ENCODE results near the gene PCBD1.
A peak's percentile ranks its signal among the peaks of the same experiment; 100 is the strongest.

The PCBD1 gene

DNA sequence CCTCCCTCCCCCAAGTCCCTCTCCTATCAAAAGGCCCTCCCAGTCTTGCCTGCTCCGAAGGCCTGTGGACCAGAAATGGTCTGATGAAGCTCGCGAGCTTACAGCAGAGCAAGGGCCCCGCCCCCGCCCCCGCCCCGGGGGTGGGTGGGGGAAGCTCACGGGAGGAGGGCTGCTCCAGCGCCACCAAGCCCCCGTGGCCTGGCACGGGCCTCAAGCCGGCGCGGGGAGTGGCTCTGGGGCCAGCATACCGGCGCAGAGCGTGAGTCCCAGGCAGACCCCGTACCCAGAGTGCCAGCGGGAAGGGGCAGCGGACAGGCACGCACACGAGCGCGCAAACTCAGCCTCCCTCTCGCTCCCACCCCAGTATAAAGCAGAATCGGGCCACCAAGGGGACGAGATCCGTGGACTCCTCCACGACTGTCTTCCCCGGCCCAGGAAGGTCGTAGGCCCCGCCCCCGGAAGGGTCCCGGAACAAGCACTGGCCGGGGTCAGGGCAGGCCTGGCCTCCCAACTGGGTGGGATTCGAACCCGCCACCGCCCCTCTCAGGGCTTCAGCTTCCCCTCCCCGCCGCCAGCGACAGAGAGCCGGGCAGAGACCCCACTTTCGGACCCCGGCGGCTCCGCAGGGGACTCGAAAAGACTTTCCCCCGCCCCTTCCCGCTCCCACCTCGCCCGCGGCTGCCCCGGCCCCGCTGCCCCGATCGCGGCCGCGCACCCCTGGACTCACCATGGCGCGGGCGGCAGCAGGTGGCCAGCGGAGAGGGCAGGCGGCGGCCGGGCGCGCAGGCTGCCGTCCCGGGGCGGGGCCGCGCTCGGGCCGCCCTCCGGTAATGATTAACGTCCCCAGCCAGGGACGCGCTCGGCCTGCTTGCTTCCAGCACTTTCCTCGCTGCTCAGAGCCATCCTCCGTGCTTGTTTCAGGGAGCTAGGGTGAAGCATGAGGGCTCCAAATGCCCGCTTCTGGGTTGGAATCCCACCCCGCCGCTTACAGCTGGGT lies at the start of gene PCBD1:
Gene PCBD1, minus strand, starts transcription at position 762 of the 997 bp plus-strand sequence. Its CDS starts 32 bp downstream, at position 730.
- H3K9me3 ChIP-seq (ENCODE audit: control insufficient read depth in 2 of 2, low read length in 2 of 2), result no peaks in the 10 kb centered on the region
- H3K9ac ChIP-seq (ENCODE audit: low read depth in 1 of 2, low read length in 2 of 2), result peak within 1 kb of the TSS; percentile 76 to 79
- peak within 1 kb of the TSS; percentile 80 to 85 for H3K27ac ChIP-seq (ENCODE audit: low read depth in 2 of 2, low read length in 2 of 2)
- H3K4me1 ChIP-seq (ENCODE audit: control insufficient read depth in 2 of 2, insufficient read depth in 2 of 2, low read length in 2 of 2), result peaks cover 9 to 10% of the 10 kb centered on the region in 2 donors
- H3K4me3 ChIP-seq (ENCODE audit: low read length in 2 of 2), result peak within 1 kb of the TSS; percentile 85 to 86
- peaks cover 16 to 21% of the 10 kb centered on the region in 2 donors for H3K36me3 ChIP-seq (ENCODE audit: control insufficient read depth in 2 of 2, insufficient read depth in 2 of 2, low read length in 2 of 2)
- H3K27me3 ChIP-seq (ENCODE audit: control insufficient read depth in 2 of 2, insufficient read depth in 2 of 2, low read length in 2 of 2), result no peaks in the 10 kb centered on the region

DNA sequence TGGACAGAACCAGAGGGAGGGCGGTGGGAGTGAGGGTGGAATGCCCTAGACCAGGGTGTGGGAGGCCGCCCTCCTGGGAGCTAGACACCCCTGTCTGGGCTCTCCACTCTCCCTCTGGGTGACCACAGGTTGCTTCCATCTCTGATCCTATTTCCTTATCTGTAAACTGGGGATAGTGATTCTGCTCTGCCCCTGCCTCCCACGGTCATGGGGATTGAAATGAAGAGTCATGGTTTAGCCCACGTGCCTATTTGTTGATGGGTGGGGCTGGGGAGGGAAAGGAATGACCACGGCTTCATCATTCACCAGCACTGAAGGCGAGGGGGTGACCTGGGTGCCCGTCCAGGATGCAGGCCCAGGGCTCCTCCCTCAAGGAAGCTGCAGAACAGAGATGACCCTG lies 49.3 kb upstream of the PCBD1 start:
- no peak overlapping the region for H3K4me3 ChIP-seq (ENCODE audit: low read length in 2 of 2)
- H3K9ac ChIP-seq (ENCODE audit: low read depth in 1 of 2, low read length in 2 of 2), result no peak overlapping the region
- no peak overlapping the region for H3K27ac ChIP-seq (ENCODE audit: low read depth in 2 of 2, low read length in 2 of 2)
- H3K27me3 ChIP-seq (ENCODE audit: control insufficient read depth in 2 of 2, insufficient read depth in 2 of 2, low read length in 2 of 2), result no peaks in the 10 kb centered on the region
- H3K36me3 ChIP-seq (ENCODE audit: control insufficient read depth in 2 of 2, insufficient read depth in 2 of 2, low read length in 2 of 2), result no peaks in the 10 kb centered on the region
- H3K9me3 ChIP-seq (ENCODE audit: control insufficient read depth in 2 of 2, low read length in 2 of 2), result no peaks in the 10 kb centered on the region
- H3K4me1 ChIP-seq (ENCODE audit: control insufficient read depth in 2 of 2, insufficient read depth in 2 of 2, low read length in 2 of 2), result no peaks in the 10 kb centered on the region

DNA sequence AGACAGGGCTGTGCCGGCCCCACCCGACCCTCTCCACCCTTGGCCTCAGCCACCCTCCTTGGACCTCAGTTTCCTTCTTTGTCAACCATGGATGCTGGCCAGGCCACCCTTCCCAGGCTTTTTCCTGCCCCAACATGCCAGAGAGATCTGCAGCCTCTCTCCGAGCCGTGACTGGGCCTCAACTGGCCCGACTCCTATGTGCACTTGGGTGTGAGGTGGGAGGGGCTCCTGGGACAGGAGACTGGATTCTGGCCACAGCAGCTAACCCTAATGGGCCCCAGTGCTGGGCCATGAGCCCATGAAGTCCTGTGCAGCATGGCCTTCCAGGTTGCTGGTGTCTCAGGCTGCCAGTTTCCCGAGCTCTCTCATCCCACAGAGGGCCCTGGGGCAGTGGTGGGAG lies 47.7 kb upstream of the PCBD1 start:
- Histone ChIP-seq H3K27me3 (ENCODE audit: control insufficient read depth in 2 of 2, insufficient read depth in 2 of 2, low read length in 2 of 2) (peaks cover 0 to 2% of the 10 kb centered on the region in 2 donors), H3K27ac (ENCODE audit: low read depth in 2 of 2, low read length in 2 of 2) (no peak overlapping the region), H3K36me3 (ENCODE audit: control insufficient read depth in 2 of 2, insufficient read depth in 2 of 2, low read length in 2 of 2) (no peaks in the 10 kb centered on the region), H3K9me3 (ENCODE audit: control insufficient read depth in 2 of 2, low read length in 2 of 2) (no peaks in the 10 kb centered on the region), H3K9ac (ENCODE audit: low read depth in 1 of 2, low read length in 2 of 2) (no peak overlapping the region), H3K4me1 (ENCODE audit: control insufficient read depth in 2 of 2, insufficient read depth in 2 of 2, low read length in 2 of 2) (no peaks in the 10 kb centered on the region), H3K4me3 (ENCODE audit: low read length in 2 of 2) (no peak overlapping the region)

DNA sequence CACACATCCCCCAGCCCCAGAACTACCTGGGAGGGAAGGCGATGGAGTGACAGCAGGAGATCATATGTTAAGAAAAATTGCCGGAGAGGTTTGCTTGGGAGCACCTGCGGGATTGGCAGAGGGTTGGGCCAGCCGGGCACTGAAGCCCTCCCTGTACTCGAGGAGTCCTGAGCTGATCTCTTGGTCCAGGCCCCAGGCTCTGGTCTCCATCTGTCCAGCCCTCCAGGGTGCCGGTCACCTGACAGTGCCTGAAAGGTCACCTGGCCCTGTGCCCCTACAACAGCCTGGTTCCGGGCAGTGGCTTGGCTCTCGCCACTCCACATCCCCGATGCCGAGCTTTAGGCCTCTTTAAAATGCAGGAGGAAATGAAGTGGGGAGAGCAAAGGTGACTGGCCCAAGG lies 47.3 kb upstream of the PCBD1 start:
- no peak overlapping the region for H3K4me3 ChIP-seq (ENCODE audit: low read length in 2 of 2)
- no peaks in the 10 kb centered on the region for H3K4me1 ChIP-seq (ENCODE audit: control insufficient read depth in 2 of 2, insufficient read depth in 2 of 2, low read length in 2 of 2)
- no peak overlapping the region for H3K27ac ChIP-seq (ENCODE audit: low read depth in 2 of 2, low read length in 2 of 2)
- H3K27me3 ChIP-seq (ENCODE audit: control insufficient read depth in 2 of 2, insufficient read depth in 2 of 2, low read length in 2 of 2), result peaks cover under 1 to 4% of the 10 kb centered on the region in 2 donors
- H3K36me3 ChIP-seq (ENCODE audit: control insufficient read depth in 2 of 2, insufficient read depth in 2 of 2, low read length in 2 of 2), result no peaks in the 10 kb centered on the region
- H3K9me3 ChIP-seq (ENCODE audit: control insufficient read depth in 2 of 2, low read length in 2 of 2), result no peaks in the 10 kb centered on the region
- H3K9ac ChIP-seq (ENCODE audit: low read depth in 1 of 2, low read length in 2 of 2), result no peak overlapping the region

DNA sequence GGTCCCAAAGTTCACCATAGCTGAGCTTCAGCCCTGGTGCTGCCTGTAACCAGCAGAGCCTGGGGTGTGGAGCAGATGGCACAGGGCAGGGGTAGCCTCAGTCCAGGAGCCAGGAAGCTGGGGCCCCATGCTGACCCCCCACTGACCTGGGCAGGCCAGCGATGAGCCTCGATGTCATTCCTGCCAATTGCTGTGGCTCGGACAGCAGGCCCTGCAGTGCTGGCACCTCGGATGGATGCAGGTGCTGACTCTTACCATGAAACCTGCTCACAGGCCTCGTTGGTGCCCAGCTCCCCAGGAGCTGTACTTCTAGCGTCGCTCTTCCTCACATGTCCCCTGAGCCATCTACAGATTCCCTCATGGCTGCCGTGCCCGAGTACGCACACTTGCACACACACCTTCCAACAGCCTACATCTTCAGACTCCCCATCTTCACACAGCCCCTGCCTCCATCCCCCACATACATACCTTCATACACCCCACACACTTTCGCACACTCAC lies 46.8 kb upstream of the PCBD1 start:
- H3K4me1 ChIP-seq (ENCODE audit: control insufficient read depth in 2 of 2, insufficient read depth in 2 of 2, low read length in 2 of 2), result no peaks in the 10 kb centered on the region
- no peak overlapping the region for H3K27ac ChIP-seq (ENCODE audit: low read depth in 2 of 2, low read length in 2 of 2)
- H3K9me3 ChIP-seq (ENCODE audit: control insufficient read depth in 2 of 2, low read length in 2 of 2), result no peaks in the 10 kb centered on the region
- no peak overlapping the region for H3K4me3 ChIP-seq (ENCODE audit: low read length in 2 of 2)
- peaks cover 4 to 6% of the 10 kb centered on the region in 2 donors for H3K27me3 ChIP-seq (ENCODE audit: control insufficient read depth in 2 of 2, insufficient read depth in 2 of 2, low read length in 2 of 2)
- H3K36me3 ChIP-seq (ENCODE audit: control insufficient read depth in 2 of 2, insufficient read depth in 2 of 2, low read length in 2 of 2), result no peaks in the 10 kb centered on the region
- no peak overlapping the region for H3K9ac ChIP-seq (ENCODE audit: low read depth in 1 of 2, low read length in 2 of 2)

DNA sequence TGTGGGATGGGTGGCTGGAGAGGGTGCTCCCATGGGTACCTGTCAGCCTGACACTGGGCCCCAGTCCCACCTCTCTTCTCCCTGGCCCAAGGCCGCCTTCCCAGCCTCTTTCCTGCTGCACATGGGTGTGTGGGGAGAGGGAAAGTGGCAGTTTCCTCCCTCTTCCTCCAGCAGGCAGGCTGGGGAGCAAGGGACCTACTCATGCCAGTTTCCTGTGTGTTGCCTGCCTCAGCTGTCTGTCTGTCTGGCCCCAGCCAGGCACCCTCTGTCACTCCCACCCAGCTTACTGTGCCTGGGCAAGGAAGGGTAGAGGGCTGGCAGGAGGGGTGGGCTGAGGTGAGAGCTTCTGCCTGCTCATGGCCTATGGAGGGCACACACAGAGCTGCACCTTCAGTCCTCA lies 46.3 kb upstream of the PCBD1 start:
- H3K27me3 ChIP-seq (ENCODE audit: control insufficient read depth in 2 of 2, insufficient read depth in 2 of 2, low read length in 2 of 2), result peaks cover 4 to 8% of the 10 kb centered on the region in 2 donors

DNA sequence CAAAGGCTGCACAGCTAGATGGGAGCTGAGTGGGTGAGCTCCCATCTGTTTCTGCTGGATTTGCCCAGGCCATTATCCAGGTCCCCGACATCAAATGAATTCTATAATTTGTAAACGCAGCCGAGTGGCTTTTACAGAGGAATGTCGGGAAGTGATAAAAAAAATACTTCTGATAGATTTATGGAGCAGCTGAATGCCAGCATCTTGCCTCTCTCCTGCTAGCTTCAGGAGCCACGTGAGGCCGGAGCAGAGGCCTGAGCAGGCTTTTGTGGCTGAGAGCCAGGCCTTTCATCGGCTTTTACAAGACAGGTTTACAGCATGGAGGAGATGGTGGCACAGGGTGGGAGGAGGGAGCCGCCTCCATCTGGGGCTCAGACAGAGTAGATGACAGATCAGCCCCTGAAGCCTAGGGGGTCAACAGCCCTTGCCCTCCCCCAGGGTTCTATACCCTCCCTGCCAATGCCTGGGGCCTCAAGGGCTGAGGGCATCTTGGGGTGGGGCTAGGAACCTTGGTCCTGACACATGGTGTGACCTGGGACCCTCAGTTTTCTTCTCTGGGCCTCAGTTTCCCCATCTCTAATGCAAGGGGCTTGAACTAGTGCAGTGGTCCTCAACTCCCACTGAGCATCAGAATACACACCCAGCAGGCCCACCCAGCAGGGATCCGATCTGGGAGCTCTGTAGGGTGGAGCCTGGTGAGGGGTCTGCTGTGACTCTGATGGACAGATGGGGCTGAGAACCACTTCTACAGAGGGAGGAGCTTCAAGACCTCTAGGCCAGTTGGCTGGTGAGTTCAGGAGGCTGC lies 44.2 kb upstream of the PCBD1 start:
- Histone ChIP-seq H3K9me3 (ENCODE audit: control insufficient read depth in 2 of 2, low read length in 2 of 2) (no peaks in the 10 kb centered on the region), H3K36me3 (ENCODE audit: control insufficient read depth in 2 of 2, insufficient read depth in 2 of 2, low read length in 2 of 2) (no peaks in the 10 kb centered on the region), H3K27ac (ENCODE audit: low read depth in 2 of 2, low read length in 2 of 2) (no peak overlapping the region), H3K27me3 (ENCODE audit: control insufficient read depth in 2 of 2, insufficient read depth in 2 of 2, low read length in 2 of 2) (peaks cover 4 to 8% of the 10 kb centered on the region in 2 donors), H3K9ac (ENCODE audit: low read depth in 1 of 2, low read length in 2 of 2) (no peak overlapping the region), H3K4me3 (ENCODE audit: low read length in 2 of 2) (no peak overlapping the region), H3K4me1 (ENCODE audit: control insufficient read depth in 2 of 2, insufficient read depth in 2 of 2, low read length in 2 of 2) (no peaks in the 10 kb centered on the region)

More for the DNA sequence above, 46.3 kb upstream of the PCBD1 start:
- Histone ChIP-seq H3K9ac (ENCODE audit: low read depth in 1 of 2, low read length in 2 of 2) (no peak overlapping the region), H3K4me1 (ENCODE audit: control insufficient read depth in 2 of 2, insufficient read depth in 2 of 2, low read length in 2 of 2) (no peaks in the 10 kb centered on the region), H3K4me3 (ENCODE audit: low read length in 2 of 2) (no peak overlapping the region), H3K27ac (ENCODE audit: low read depth in 2 of 2, low read length in 2 of 2) (no peak overlapping the region), H3K36me3 (ENCODE audit: control insufficient read depth in 2 of 2, insufficient read depth in 2 of 2, low read length in 2 of 2) (no peaks in the 10 kb centered on the region), H3K9me3 (ENCODE audit: control insufficient read depth in 2 of 2, low read length in 2 of 2) (no peaks in the 10 kb centered on the region)

DNA sequence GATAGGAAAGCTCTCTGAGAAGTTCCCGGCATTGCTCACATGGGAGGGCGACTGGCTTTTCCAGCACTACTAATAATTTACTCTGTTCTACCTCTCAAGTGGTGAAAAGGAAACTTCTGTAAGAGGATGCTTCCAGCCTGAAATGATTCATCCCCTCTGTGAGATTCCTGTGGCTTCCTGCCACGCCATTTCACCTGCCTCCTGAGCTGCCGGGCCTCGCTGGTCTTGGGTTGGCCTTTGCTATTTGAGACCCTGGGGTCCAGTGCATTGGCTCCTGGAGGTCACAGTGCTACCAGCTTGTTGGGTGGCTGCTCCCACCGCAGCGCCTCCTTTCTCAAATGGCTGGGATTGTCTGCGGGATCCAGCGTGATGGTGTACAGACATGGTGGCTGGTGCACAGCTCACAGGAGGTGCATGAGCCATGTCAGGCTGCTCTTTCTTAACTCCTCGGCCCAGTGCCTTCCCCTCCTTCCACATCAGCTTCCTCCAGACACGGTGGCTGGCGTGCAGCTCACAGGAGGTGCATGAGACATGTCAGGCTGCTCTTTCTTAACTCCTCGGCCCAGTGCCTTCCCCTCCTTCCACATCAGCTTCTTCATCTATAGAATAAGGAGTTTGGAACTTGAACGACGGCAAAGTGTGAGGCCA lies 42.9 kb upstream of the PCBD1 start:
- Histone ChIP-seq H3K9ac (ENCODE audit: low read depth in 1 of 2, low read length in 2 of 2) (no peak overlapping the region), H3K27me3 (ENCODE audit: control insufficient read depth in 2 of 2, insufficient read depth in 2 of 2, low read length in 2 of 2) (peaks cover 4 to 8% of the 10 kb centered on the region in 2 donors), H3K9me3 (ENCODE audit: control insufficient read depth in 2 of 2, low read length in 2 of 2) (no peaks in the 10 kb centered on the region), H3K4me1 (ENCODE audit: control insufficient read depth in 2 of 2, insufficient read depth in 2 of 2, low read length in 2 of 2) (no peaks in the 10 kb centered on the region), H3K4me3 (ENCODE audit: low read length in 2 of 2) (no peak overlapping the region), H3K36me3 (ENCODE audit: control insufficient read depth in 2 of 2, insufficient read depth in 2 of 2, low read length in 2 of 2) (no peaks in the 10 kb centered on the region), H3K27ac (ENCODE audit: low read depth in 2 of 2, low read length in 2 of 2) (no peak overlapping the region)

DNA sequence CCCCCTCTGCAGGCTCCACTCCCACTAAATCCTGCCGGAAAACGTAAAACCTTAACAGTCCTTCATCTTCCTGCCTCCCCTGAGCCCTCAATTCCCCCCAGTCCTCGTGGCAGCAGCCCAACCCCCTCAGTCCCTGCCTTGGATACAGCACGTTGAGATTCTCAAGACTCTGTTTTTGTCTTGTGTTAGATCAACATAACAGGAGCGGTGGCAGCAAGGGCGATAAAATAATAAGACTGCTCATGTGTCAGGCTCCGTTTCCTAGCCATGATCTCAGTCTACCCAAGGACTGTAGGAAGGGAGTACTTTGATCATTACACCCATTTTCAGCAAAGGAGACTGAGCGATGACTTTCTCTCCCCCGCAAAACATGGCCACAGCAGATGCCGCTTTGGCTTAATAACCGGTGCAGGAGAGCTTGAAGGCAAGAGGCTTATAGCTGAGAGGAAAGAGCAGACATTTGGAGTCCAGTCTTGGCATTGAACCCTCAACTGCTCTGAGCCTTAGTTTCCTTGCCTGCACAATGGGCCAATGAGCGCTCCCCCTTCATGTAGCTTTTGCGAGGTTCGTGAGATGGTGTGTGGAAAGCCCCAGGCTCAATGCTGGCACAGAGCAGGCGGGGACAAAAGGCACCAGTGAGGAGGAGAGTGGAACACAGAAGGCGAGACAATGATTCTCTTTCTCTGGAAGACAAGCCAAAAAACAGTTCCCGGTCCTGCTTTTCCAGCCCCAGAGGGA lies 42.1 kb upstream of the PCBD1 start:
- Histone ChIP-seq H3K9me3 (ENCODE audit: control insufficient read depth in 2 of 2, low read length in 2 of 2) (no peaks in the 10 kb centered on the region), H3K4me1 (ENCODE audit: control insufficient read depth in 2 of 2, insufficient read depth in 2 of 2, low read length in 2 of 2) (no peaks in the 10 kb centered on the region), H3K9ac (ENCODE audit: low read depth in 1 of 2, low read length in 2 of 2) (no peak overlapping the region), H3K4me3 (ENCODE audit: low read length in 2 of 2) (no peak overlapping the region), H3K36me3 (ENCODE audit: control insufficient read depth in 2 of 2, insufficient read depth in 2 of 2, low read length in 2 of 2) (no peaks in the 10 kb centered on the region), H3K27me3 (ENCODE audit: control insufficient read depth in 2 of 2, insufficient read depth in 2 of 2, low read length in 2 of 2) (peaks cover 4 to 8% of the 10 kb centered on the region in 2 donors), H3K27ac (ENCODE audit: low read depth in 2 of 2, low read length in 2 of 2) (no peak overlapping the region)

All from mucosa of rectum (tissue), 2 donors.